ENCODE measurements around the gene MCL1. TPM values are rescaled to one million over a fixed set of nuclear protein-coding genes. Genes with fewer than 3 reads are reported as not detected.

MCL1 gene
- total RNA-seq, 1 donor from 2014 or later = 268 TPM

- TF ChIP-seq CTCF (IDR thresholded peaks at IDR 0.05; ENCODE audit: unreplicated experiment) = no peak
- Mint-ChIP-seq H3K4me1 (peaks cover 28% of the 10 kb centered on the region), H3K27ac (no peak overlapping the region), H3K9me3 (no peaks in the 10 kb centered on the region), H3K27me3 (ENCODE audit: low read depth) (no peaks in the 10 kb centered on the region), H3K36me3 (peaks cover 2% of the 10 kb centered on the region), H3K4me3 (no peak overlapping the region)
- DNase-seq (ENCODE audit: low spot score in 2 of 2, unreplicated experiment in 2 of 2) = no peak
Observed at GRCh38 chr1:150557065-150557600, 22.3 kb downstream of the MCL1 start.

- no peaks in the 10 kb centered on the region for H3K27me3 Mint-ChIP-seq (ENCODE audit: low read depth)
- peaks cover 2% of the 10 kb centered on the region for H3K36me3 Mint-ChIP-seq
- peaks cover 31% of the 10 kb centered on the region for H3K4me1 Mint-ChIP-seq
- no peaks in the 10 kb centered on the region for H3K9me3 Mint-ChIP-seq
- DNase-seq (ENCODE audit: low spot score in 2 of 2, unreplicated experiment in 2 of 2) = no peak
- no peak for TF ChIP-seq CTCF (IDR thresholded peaks at IDR 0.05; ENCODE audit: unreplicated experiment)
- H3K4me3 Mint-ChIP-seq = no peak overlapping the region
- H3K27ac Mint-ChIP-seq = no peak overlapping the region
Observed at GRCh38 chr1:150555971-150556865, 23.2 kb downstream of the MCL1 start.

GRCh38 chr1:150555198-150555970, 24.0 kb downstream of the MCL1 start:
- Mint-ChIP-seq H3K27ac (no peak overlapping the region), H3K4me3 (no peak overlapping the region), H3K36me3 (peaks cover 2% of the 10 kb centered on the region), H3K4me1 (peaks cover 29% of the 10 kb centered on the region), H3K9me3 (no peaks in the 10 kb centered on the region), H3K27me3 (ENCODE audit: low read depth) (no peaks in the 10 kb centered on the region)
- TF ChIP-seq CTCF (IDR thresholded peaks at IDR 0.05; ENCODE audit: unreplicated experiment) = no peak
- no peak for DNase-seq (ENCODE audit: low spot score in 2 of 2, unreplicated experiment in 2 of 2)

DNA sequence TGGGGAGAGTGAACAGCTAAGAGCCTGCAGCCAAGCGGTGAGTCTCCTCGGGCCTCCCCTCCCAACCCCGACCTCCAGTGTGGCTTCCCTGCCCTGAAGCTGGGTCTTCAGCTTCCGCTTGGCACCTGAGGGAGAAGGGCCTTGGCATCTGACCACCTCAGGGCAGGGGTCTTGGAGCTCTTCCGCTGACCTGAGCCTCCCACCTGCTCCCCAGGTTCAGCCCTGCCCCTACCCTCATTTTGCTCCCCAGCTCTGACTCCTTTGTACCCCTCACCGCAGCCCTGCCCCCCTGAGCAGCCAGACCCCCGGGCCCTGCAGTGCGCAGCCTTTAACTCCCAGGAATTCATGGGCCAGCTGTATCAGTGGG, 25.3 kb downstream of the MCL1 start:
- no peak for TF ChIP-seq CTCF (IDR thresholded peaks at IDR 0.05; ENCODE audit: unreplicated experiment)
- H3K4me3 Mint-ChIP-seq = no peak overlapping the region
- peaks cover 31% of the 10 kb centered on the region for H3K4me1 Mint-ChIP-seq
- H3K27ac Mint-ChIP-seq = no peak overlapping the region
- DNase-seq (ENCODE audit: low spot score in 2 of 2, unreplicated experiment in 2 of 2) = no peak
- H3K27me3 Mint-ChIP-seq (ENCODE audit: low read depth) = peaks cover 3% of the 10 kb centered on the region
- H3K9me3 Mint-ChIP-seq = no peaks in the 10 kb centered on the region
- H3K36me3 Mint-ChIP-seq = peaks cover 2% of the 10 kb centered on the region

- peaks cover 2% of the 10 kb centered on the region for H3K36me3 Mint-ChIP-seq
- H3K4me3 Mint-ChIP-seq = no peak overlapping the region
- H3K4me1 Mint-ChIP-seq = peaks cover 32% of the 10 kb centered on the region
- no peak for TF ChIP-seq CTCF (IDR thresholded peaks at IDR 0.05; ENCODE audit: unreplicated experiment)
- no peak for DNase-seq (ENCODE audit: low spot score in 2 of 2, unreplicated experiment in 2 of 2)
- no peak overlapping the region for H3K27ac Mint-ChIP-seq
- no peaks in the 10 kb centered on the region for H3K9me3 Mint-ChIP-seq
- peaks cover 3% of the 10 kb centered on the region for H3K27me3 Mint-ChIP-seq (ENCODE audit: low read depth)
Observed at GRCh38 chr1:150553392-150554085, 25.9 kb downstream of the MCL1 start.

Data from mesothelial cell of epicardium (in vitro differentiated cells).